Ammon's horn (tissue), 1 donor: ENCODE results near the gene COG2.
"Not testable (repeated sequence)": the region's sequence is repeated elsewhere in the genome, so short reads cannot be mapped to it uniquely, and the experiment has no call there.

Experiments
- DNase-seq: peaks from one replicate; pipeline ENCODE4 v3.0.0-alpha.2; 2016; ENCODE audit warnings: low spot score

The COG2 gene

GRCh38 chr1:230624097-230624713 is 18.1 kb upstream of the COG2 start:
- DNase-seq: no peak

- DNase-seq: no peak
Observed at GRCh38 chr1:230626232-230626631, 16.0 kb upstream of the COG2 start.

- DNase-seq: no peak
Observed at GRCh38 chr1:230627767-230628166, 14.5 kb upstream of the COG2 start.

GRCh38 chr1:230629511-230629910 is 12.8 kb upstream of the COG2 start:
- no peak for DNase-seq

GRCh38 chr1:230631477-230631876 is 10.8 kb upstream of the COG2 start:
- no peak for DNase-seq

- DNase-seq: peak; percentile 58
Observed at GRCh38 chr1:230632273-230632873, 9.9 kb upstream of the COG2 start.

- no peak for DNase-seq
Observed at GRCh38 chr1:230633469-230633868, 8.8 kb upstream of the COG2 start.

GRCh38 chr1:230634384-230634783 is 7.9 kb upstream of the COG2 start:
- DNase-seq: no peak

GRCh38 chr1:230636575-230637148 is 5.6 kb upstream of the COG2 start:
- DNase-seq: no peak

GRCh38 chr1:230639714-230640209 is 2.5 kb upstream of the COG2 start:
- no peak for DNase-seq

GRCh38 chr1:230641346-230641745 is 935 bp upstream of the COG2 start:
- DNase-seq: no peak

- DNase-seq: no peak
Observed at GRCh38 chr1:230641900-230642262, 400 bp upstream of the COG2 start.

- no peak for DNase-seq
Observed at GRCh38 chr1:230643908-230644307, 1.6 kb downstream of the COG2 start.

GRCh38 chr1:230646710-230647302 is 4.5 kb downstream of the COG2 start:
- no peak for DNase-seq

GRCh38 chr1:230647321-230647720 is 5.0 kb downstream of the COG2 start:
- no peak for DNase-seq

- no peak for DNase-seq
Observed at GRCh38 chr1:230648114-230648513, 5.8 kb downstream of the COG2 start.

GRCh38 chr1:230650300-230650699 is 8.0 kb downstream of the COG2 start:
- DNase-seq: no peak

- DNase-seq: no peak
Observed at GRCh38 chr1:230651235-230651634, 9.0 kb downstream of the COG2 start.

- not testable (repeated sequence) for DNase-seq
Observed at GRCh38 chr1:230656719-230657118, 14.4 kb downstream of the COG2 start.

- DNase-seq: not testable (repeated sequence)
Observed at GRCh38 chr1:230658103-230658502, 15.8 kb downstream of the COG2 start.

- DNase-seq: no peak
Observed at GRCh38 chr1:230658691-230659090, 16.4 kb downstream of the COG2 start.

- DNase-seq: no peak
Observed at GRCh38 chr1:230661976-230662375, 19.7 kb downstream of the COG2 start.

GRCh38 chr1:230668227-230668626 is 25.9 kb downstream of the COG2 start:
- DNase-seq: no peak
